ENCODE results near the gene OGFR. TPM values are rescaled to one million over a fixed set of nuclear protein-coding genes. Genes with fewer than 3 reads are reported as not detected.

The OGFR gene, protein sequence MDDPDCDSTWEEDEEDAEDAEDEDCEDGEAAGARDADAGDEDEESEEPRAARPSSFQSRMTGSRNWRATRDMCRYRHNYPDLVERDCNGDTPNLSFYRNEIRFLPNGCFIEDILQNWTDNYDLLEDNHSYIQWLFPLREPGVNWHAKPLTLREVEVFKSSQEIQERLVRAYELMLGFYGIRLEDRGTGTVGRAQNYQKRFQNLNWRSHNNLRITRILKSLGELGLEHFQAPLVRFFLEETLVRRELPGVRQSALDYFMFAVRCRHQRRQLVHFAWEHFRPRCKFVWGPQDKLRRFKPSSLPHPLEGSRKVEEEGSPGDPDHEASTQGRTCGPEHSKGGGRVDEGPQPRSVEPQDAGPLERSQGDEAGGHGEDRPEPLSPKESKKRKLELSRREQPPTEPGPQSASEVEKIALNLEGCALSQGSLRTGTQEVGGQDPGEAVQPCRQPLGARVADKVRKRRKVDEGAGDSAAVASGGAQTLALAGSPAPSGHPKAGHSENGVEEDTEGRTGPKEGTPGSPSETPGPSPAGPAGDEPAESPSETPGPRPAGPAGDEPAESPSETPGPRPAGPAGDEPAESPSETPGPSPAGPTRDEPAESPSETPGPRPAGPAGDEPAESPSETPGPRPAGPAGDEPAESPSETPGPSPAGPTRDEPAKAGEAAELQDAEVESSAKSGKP
- 34.5 and 34.9 TPM in 2 replicates for total RNA-seq

DNA sequence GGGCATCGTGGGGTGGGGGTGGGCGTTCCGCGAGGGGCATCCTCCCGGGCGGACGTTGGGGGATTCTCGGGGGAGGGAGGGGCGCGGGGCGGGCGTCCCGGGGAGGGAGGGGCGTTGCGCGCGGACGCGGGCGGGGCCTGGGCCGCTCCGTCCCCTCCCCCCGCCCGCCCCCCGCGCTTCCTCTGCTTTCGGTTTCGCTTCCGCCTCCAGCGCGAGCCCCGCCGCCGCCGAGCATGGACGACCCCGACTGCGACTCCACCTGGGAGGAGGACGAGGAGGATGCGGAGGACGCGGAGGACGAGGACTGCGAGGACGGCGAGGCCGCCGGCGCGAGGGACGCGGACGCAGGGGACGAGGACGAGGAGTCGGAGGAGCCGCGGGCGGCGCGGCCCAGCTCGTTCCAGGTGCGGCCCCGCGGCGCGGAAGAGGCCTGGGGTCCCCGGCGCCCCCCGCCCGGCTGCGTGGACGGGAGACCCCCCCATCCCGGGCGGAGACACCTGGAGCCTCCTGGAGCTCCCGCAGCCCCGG is at the start of gene OGFR:
OGFR (plus strand) TSS at position 209 of the 528 bp plus-strand sequence; CDS start at position 234, 25 bp downstream.

DNA sequence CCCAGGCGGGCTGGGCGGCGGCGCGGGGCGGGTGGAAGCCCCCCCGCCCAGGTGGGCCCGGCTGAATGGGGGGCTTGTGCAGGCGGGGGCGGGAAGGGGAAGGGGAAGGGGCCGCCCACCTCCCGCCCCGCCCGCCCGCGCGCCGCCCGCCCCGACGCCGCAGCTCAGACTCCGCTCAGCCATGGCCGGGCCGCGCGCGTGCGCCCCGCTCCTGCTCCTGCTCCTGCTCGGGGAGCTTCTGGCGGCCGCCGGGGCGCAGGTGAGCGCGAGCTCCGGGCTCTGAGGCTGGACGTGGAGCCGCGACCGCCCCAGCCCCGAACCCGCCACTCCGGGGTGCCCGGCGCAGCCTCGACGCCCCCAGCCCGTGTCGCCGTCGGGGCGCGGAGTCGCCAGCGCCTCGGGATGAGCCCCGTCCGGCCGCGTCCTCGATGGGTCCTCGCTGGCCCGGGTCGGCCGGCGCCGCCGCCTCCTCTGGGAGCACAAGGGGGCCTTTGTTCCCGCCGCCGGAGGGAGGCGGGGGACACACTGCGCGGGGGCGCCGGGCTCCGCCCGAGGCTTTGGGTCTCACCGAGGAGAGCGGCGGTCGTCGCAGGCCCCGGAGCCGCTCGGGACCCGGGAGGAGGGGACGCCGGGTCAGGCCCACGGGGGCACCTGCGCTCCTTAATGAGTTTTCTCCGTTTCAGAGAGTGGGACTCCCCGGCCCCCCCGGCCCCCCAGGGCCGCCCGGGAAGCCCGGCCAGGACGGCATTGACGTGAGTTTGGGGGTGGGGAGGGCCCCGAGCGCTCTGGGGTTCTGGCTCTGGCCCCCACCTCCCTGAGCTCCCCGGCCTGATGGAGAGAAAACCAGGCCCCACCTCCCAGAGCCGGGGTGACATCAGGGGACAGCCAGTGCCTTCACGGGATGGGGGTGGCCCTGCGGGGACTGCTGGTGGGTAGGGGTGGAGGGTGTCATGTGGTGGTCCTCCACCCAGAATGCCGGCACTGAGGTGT is 12.5 kb downstream of the OGFR start, which contains the start of gene COL9A3:
COL9A3 (plus strand) TSS at position 167 of the 990 bp plus-strand sequence; CDS start at position 182, 15 bp downstream.

DNA sequence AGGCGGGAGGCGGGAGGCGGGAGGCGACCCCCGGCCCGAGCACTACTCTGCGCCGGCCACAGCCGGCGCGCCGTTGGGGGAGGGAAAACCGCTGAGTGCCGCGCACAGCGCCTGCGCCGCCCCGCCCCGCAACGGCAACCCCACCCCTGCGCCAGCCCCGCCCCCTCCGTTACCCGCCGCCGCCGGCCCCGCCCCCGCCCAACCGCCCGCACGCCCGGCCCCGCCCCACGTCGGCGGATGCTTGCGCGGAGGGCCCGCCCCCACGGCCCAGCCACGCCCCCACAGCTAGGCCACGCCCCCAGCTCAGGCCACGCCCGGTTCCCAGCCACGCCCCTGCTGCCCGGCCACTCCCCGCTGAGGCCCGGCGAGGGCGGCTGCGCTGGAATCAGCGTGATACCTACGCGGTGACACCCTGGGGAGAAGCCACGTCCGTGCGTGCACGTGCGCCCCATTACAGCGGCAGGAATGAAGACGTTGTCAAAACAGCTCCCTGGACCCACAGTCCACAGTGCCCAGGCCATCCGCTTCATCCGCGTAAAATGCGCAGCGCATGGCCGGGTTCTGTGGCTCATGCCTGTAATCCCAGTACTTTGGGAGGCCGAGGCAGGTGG is 57.2 kb downstream of the OGFR start, which contains the start of gene TCFL5:
TCFL5 (minus strand) TSS at position 97 of the 611 bp plus-strand sequence. CDS start 152 bp downstream, outside the sequence.

Small RNA genes lying within 50 kb of the gene (small RNA-seq; reads per million reads assigned to genes)
- gene DPH3P1: not detected

Other genes with a start within 250 kb of the OGFR start
- gene SLCO4A1, start 162.3 kb upstream of the OGFR start, total RNA-seq: 1.6 and 3.1 TPM in 2 replicates
- gene NTSR1, start 96.0 kb upstream of the OGFR start, total RNA-seq: not detected in 2 replicates
- 21.2 and 22.9 TPM in 2 replicates for gene MRGBP, start 8.4 kb upstream of the OGFR start, total RNA-seq
- gene COL9A3, start 12.2 kb downstream of the OGFR start, total RNA-seq: 0.19 and 0.65 TPM in 2 replicates
- 10.1 and 11.4 TPM in 2 replicates for gene TCFL5, start 57.0 kb downstream of the OGFR start, total RNA-seq
- gene DIDO1, start 121.7 kb downstream of the OGFR start, total RNA-seq: 54.9 and 55.2 TPM in 2 replicates
- 41.7 and 45.4 TPM in 2 replicates for gene GID8, start 133.3 kb downstream of the OGFR start, total RNA-seq
- 15.4 and 17.7 TPM in 2 replicates for gene SLC17A9, start 147.9 kb downstream of the OGFR start, total RNA-seq
- not detected in 2 replicates for gene BHLHE23, start 202.1 kb downstream of the OGFR start, total RNA-seq

Measured in vein endothelial cell (primary cell).